ENCODE measurements around the gene ANG. TPM values are rescaled to one million over a fixed set of nuclear protein-coding genes. Genes with fewer than 3 reads are reported as not detected.

ANG gene
- total and polyA plus RNA-seq, 10 of the 15 experiments (the other 5 are each of a cell fraction or from before 2014, with no cell fraction given) = 1.0 to 5.9 (median 2.2) TPM

DNA sequence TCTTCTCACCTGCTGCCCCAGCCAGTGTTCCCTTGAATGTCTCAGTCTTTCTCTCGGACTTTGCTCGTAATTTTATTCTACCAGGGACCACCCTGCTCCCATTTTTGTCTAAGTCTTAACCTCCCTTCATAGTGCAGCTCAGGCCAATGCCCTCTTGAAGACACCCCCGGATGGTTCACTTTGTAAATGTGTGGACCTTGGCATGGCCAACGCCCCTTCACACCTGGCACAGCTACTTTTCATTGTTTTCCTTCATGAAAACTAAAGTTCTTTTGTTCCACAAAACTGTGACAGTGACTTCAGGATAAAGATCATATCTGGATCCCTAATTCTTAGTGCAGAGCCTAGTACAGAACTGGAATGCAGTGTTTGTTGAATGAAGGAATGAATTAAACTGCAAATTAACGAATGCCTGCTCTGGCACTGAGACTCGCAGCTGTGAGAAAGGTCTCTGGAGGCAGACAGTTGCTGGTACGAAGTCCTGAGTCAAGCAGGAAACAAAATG is 7.7 kb upstream of the ANG start:
- H3K79me2 ChIP-seq (ENCODE audit: control insufficient read depth, insufficient read depth, low read length) = no peaks in the 10 kb centered on the region
- H3K27me3 ChIP-seq (replicated peaks in 1 of 2; ENCODE audit: control insufficient read depth in 2 of 2, insufficient read depth in 2 of 2, low read length in 1 of 2) = no peaks in the 10 kb centered on the region
- intact Hi-C loops (cut with micrococcal nuclease; ENCODE audit: unreplicated experiment) = loop anchor here (1.0 to 5.0 kb wide), 4 partner anchors 18 to 338 kb away; partner anchors contain the start of genes PARP2, PIP4P1 and TEP1
- peak overlapping the region; percentile 62 for H2AFZ ChIP-seq (ENCODE audit: control insufficient read depth, low read depth, low read length)
- ChIA-PET RAD21 (ENCODE audit: unreplicated experiment) (interaction anchor here (0.9 to 8.9 kb wide), 18 partner anchors 10 to 422 kb away, joined by 3 to 156 read pairs (median 7); partner anchors contain the start of genes CCNB1IP1, PARP2, PIP4P1 and TEP1), SMC1A (ENCODE audit: uncharacterized antibody, unreplicated experiment) (interaction anchor here (0.7 to 8.9 kb wide), 17 partner anchors 8 to 353 kb away, joined by 3 to 150 read pairs (median 10); partner anchors contain the start of genes PARP2, PIP4P1 and RNASE11), POLR2A (interaction anchor here (0.9 to 5.6 kb wide), 9 partner anchors 12 to 338 kb away, joined by 3 to 69 read pairs (median 11); partner anchors contain the start of genes PARP2 and RNASE6), CTCF (interaction anchor here (1.1 to 11.0 kb wide), 11 partner anchors 10 to 338 kb away, joined by 3 to 214 read pairs (median 13); partner anchors contain the start of genes PARP2 and RNASE6)
- peak overlapping the region; percentile 73 for H3K4me3 ChIP-seq
- TF ChIP-seq SIN3A (IDR thresholded peaks at IDR 0.05; ENCODE audit: low read depth, low read length) (no peak), MXI1 (IDR thresholded peaks at IDR 0.05; ENCODE audit: low read depth, low read length) (0 out of 2 replicates have a peak, but pooled peaks have one; percentile 11), SREBF2 (IDR thresholded peaks at IDR 0.05; ENCODE audit: low read length) (no peak), ZNF24 (IDR thresholded peaks at IDR 0.05) (peak; percentile 2; the same call in 1 of the 2 replicates)
- TF ChIP-seq, protein P1, sequence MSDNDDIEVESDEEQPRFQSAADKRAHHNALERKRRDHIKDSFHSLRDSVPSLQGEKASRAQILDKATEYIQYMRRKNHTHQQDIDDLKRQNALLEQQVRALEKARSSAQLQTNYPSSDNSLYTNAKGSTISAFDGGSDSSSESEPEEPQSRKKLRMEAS (IDR thresholded peaks at IDR 0.05; ENCODE audit: low read depth, low read length) = peak; percentile 46; the same call in 1 of the 2 replicates
- TF ChIP-seq, protein P2, sequence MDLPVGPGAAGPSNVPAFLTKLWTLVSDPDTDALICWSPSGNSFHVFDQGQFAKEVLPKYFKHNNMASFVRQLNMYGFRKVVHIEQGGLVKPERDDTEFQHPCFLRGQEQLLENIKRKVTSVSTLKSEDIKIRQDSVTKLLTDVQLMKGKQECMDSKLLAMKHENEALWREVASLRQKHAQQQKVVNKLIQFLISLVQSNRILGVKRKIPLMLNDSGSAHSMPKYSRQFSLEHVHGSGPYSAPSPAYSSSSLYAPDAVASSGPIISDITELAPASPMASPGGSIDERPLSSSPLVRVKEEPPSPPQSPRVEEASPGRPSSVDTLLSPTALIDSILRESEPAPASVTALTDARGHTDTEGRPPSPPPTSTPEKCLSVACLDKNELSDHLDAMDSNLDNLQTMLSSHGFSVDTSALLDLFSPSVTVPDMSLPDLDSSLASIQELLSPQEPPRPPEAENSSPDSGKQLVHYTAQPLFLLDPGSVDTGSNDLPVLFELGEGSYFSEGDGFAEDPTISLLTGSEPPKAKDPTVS (IDR thresholded peaks at IDR 0.05; ENCODE audit: low read depth, low read length) = no peak
- TF ChIP-seq, protein P3, sequence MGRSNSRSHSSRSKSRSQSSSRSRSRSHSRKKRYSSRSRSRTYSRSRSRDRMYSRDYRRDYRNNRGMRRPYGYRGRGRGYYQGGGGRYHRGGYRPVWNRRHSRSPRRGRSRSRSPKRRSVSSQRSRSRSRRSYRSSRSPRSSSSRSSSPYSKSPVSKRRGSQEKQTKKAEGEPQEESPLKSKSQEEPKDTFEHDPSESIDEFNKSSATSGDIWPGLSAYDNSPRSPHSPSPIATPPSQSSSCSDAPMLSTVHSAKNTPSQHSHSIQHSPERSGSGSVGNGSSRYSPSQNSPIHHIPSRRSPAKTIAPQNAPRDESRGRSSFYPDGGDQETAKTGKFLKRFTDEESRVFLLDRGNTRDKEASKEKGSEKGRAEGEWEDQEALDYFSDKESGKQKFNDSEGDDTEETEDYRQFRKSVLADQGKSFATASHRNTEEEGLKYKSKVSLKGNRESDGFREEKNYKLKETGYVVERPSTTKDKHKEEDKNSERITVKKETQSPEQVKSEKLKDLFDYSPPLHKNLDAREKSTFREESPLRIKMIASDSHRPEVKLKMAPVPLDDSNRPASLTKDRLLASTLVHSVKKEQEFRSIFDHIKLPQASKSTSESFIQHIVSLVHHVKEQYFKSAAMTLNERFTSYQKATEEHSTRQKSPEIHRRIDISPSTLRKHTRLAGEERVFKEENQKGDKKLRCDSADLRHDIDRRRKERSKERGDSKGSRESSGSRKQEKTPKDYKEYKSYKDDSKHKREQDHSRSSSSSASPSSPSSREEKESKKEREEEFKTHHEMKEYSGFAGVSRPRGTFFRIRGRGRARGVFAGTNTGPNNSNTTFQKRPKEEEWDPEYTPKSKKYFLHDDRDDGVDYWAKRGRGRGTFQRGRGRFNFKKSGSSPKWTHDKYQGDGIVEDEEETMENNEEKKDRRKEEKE (IDR thresholded peaks at IDR 0.05) = no peak
- TF ChIP-seq, protein P4, sequence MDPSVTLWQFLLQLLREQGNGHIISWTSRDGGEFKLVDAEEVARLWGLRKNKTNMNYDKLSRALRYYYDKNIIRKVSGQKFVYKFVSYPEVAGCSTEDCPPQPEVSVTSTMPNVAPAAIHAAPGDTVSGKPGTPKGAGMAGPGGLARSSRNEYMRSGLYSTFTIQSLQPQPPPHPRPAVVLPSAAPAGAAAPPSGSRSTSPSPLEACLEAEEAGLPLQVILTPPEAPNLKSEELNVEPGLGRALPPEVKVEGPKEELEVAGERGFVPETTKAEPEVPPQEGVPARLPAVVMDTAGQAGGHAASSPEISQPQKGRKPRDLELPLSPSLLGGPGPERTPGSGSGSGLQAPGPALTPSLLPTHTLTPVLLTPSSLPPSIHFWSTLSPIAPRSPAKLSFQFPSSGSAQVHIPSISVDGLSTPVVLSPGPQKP (IDR thresholded peaks at IDR 0.05; ENCODE audit: low read depth, low read length) = peak; percentile 36; the same call in 1 of the 2 replicates
- TF ChIP-seq, protein P5, sequence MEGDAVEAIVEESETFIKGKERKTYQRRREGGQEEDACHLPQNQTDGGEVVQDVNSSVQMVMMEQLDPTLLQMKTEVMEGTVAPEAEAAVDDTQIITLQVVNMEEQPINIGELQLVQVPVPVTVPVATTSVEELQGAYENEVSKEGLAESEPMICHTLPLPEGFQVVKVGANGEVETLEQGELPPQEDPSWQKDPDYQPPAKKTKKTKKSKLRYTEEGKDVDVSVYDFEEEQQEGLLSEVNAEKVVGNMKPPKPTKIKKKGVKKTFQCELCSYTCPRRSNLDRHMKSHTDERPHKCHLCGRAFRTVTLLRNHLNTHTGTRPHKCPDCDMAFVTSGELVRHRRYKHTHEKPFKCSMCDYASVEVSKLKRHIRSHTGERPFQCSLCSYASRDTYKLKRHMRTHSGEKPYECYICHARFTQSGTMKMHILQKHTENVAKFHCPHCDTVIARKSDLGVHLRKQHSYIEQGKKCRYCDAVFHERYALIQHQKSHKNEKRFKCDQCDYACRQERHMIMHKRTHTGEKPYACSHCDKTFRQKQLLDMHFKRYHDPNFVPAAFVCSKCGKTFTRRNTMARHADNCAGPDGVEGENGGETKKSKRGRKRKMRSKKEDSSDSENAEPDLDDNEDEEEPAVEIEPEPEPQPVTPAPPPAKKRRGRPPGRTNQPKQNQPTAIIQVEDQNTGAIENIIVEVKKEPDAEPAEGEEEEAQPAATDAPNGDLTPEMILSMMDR (IDR thresholded peaks at IDR 0.05 in 2 of 3, conservative IDR thresholded peaks at IDR 0.05 in 1 of 3; ENCODE audit: control insufficient read depth in 2 of 3, extremely low read depth in 1 of 3, insufficient read depth in 1 of 3, low read depth in 3 of 3, low read length in 3 of 3) = no peak
- TF ChIP-seq, protein P6, sequence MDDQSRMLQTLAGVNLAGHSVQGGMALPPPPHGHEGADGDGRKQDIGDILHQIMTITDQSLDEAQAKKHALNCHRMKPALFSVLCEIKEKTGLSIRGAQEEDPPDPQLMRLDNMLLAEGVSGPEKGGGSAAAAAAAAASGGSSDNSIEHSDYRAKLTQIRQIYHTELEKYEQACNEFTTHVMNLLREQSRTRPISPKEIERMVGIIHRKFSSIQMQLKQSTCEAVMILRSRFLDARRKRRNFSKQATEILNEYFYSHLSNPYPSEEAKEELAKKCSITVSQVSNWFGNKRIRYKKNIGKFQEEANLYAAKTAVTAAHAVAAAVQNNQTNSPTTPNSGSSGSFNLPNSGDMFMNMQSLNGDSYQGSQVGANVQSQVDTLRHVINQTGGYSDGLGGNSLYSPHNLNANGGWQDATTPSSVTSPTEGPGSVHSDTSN (IDR thresholded peaks at IDR 0.05; ENCODE audit: insufficient replicate concordance, low read depth, low read length) = no peak
- FAIRE-seq (peak; percentile 83), ATAC-seq (peak; percentile 36), DNase-seq (ENCODE audit: low read depth, low spot score) (no peak)
- in situ Hi-C loops (cut with MboI) = loop anchor here (5.0 kb wide), 3 partner anchors 49 to 349 kb away; partner anchors contain the start of genes CCNB1IP1 and PIP4P1
- no peaks in the 10 kb centered on the region for H4K20me1 ChIP-seq (ENCODE audit: control insufficient read depth, insufficient read depth)
- H3K4me1 ChIP-seq (ENCODE audit: control insufficient read depth, insufficient read depth, low read length) = peaks cover 23% of the 10 kb centered on the region
- H3K4me2 ChIP-seq (ENCODE audit: control insufficient read depth, insufficient read depth) = peak overlapping the region; percentile 97
- no peaks in the 10 kb centered on the region for H3K9me3 ChIP-seq (replicated peaks; ENCODE audit: control insufficient read depth, insufficient read depth, low read length)
- H3K27ac ChIP-seq (ENCODE audit: control insufficient read depth, insufficient read depth) = peak overlapping the region; percentile 99
- H3K36me3 ChIP-seq (ENCODE audit: control insufficient read depth in 2 of 2, insufficient read depth in 2 of 2, low read length in 1 of 2) = no peaks in the 10 kb centered on the region
- peak overlapping the region; percentile 93 for H3K9ac ChIP-seq (ENCODE audit: control insufficient read depth, insufficient read depth, low read length)
- WGBS (ENCODE audit: insufficient coverage, insufficient replicate concordance, low lambda C conversion rate, missing lambda C conversion rate) = 9% methylated on average over 7 of the region's 7 CpGs
- no TSS peak for BruUV-seq (replicated peaks)
